ENCODE data around the gene PNPLA2.

The PNPLA2 gene

DNA sequence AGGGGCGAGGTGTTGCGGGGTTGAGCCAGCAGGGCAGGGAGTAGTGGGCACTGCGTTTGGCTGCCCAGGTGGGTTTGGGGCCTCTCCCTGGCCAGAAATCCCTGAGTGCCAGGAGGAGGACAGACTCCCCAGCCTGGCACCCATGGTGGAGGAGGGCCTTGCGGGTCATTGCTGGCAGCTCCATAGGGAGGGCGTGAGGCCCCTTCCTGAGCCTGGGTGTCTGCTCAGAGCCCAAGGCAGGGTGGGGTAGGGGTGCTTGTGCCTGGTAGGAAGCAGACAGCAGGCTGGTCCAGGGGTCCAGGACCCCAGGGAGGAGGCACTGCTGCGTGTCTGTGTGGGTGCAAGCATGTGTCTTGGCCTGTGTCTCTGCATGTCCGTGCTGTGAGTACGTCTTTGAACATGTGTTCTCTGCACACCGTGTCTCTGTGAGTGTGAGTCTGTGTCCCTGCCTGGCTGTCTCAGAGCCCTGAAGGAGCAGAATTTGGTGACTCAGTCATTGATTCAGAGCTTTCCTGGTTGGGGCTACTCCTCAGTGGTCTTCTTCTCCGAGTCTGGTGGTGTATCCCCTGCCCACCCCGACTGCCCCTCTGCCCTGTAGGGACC is 27.9 kb downstream of the PNPLA2 start:
- no peak for DNase-seq

DNA sequence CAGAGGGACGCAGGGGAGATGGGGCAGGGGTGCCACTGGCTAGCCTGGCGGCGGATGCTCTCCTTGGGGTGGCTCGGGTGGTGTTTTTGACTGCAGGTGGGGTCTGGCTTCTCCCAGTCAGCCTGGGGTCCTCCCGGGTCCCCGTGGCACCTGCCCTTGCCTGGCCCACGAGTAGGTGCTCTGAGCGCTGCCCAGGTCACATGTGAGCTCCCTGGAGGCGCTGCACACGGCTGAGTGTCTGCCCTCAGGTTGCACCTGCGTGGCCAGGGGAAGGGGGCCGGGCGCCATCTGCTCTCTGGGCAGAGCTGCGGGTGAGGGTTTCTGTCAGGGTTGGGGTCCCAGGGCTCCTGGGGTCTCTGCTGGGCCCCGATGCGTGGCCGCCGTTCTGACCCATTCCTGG is 29.2 kb downstream of the PNPLA2 start:
- peak; percentile 36 for DNase-seq

DNA sequence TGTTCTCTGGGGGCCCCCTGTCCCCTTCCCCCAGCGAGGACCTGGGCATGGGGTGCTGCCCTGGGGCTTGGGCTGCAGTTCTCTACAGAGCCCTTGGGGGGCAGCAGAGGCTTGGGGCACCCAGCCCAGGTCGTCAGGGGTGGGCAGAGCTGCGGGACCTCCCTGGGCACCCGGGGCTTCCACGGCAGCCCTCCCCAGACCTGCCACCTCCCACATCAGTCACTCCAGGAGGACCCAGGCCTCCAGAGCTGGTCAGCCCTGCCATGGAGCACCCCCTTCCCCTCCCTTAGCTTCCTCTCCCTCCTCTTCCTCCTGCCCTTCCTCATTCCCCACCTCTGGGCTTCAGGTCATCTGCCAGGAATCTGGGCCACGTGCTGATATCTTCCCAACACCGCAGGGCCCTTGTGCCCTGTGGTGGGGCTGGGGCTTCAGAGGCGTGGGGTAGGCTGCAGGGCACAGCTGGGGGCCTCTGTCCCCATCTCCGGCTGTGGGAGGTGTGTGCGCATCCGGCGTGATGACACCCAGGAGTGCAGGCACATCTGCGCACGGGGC is 29.7 kb downstream of the PNPLA2 start:
- peak; percentile 69 for DNase-seq

DNA sequence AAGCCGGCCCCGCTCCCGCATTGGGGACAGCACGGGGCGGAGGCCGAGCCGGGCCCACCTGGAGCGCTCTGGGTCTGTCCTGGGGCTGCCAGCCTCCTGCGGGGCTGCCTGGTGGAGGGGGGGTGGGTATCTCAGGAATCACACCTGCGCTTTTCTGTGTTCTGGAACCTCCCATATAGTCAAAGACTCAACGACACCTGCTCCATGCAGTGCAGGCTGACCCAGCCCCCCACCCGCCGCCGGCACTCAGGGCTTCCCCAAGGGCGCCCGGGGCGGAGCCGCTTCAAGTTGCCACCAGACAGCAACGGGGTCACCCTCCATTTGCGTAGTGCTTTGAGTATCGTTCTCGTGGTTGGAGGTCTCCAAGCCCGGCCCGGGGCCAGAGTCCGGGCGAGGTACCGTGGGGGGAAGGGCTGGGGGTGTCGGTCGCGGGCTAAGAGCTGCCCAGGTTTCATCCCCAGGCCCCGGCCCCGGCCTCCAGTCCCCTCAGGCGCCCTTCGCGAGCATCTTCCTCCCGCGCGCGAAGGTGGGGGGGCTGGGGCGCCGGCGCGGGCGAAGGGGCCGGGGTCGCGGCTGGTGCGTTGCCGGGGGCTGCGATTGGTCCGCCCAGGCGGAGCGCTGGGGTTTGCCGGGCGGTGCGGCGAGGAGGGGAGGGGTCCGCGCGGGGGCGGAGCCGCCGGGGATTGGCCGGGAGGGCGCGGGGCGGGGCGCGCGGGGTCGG is 30.6 kb downstream of the PNPLA2 start:
- peak; percentile 80 for DNase-seq

DNA sequence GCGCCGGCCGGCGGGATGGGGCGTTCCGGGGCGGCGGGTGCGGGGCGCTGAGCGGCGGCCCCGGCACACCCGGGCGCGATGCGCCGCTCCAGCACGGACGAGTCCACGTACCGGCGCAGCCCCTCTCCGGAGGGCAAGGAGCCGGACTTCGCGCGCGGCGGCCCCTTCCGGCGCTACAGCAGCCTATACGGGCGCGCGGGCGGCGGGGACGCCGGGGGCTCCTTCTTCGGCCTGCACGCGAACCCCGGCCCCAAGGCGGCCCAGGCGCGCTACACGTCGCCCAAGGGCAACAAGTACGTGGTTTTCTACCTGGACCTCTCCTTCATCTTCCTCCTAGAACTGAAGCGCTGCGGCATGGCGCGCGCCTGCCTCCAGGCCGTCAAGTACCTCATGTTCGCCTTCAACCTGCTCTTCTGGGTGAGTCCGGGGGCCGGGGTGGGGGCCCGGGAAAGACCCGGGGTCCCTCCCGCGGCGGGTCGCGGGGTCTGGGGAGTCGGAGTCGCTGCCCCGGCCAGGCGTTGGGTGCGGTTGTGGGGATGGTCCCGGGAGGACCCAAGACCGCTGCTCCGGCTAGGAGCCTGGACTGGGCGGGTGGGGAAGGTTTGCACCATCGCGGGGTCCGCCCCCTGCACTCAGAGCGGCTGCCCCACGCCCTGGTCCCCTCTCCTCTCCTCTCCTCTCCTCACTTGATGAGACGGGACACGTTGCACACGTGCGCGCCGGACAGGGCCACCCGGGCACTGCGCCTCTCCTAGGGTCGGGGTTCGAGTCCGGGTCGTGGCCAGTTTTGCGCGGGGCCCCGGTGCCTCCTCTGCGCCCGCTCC is 31.4 kb downstream of the PNPLA2 start:
- DNase-seq: no peak

DNA sequence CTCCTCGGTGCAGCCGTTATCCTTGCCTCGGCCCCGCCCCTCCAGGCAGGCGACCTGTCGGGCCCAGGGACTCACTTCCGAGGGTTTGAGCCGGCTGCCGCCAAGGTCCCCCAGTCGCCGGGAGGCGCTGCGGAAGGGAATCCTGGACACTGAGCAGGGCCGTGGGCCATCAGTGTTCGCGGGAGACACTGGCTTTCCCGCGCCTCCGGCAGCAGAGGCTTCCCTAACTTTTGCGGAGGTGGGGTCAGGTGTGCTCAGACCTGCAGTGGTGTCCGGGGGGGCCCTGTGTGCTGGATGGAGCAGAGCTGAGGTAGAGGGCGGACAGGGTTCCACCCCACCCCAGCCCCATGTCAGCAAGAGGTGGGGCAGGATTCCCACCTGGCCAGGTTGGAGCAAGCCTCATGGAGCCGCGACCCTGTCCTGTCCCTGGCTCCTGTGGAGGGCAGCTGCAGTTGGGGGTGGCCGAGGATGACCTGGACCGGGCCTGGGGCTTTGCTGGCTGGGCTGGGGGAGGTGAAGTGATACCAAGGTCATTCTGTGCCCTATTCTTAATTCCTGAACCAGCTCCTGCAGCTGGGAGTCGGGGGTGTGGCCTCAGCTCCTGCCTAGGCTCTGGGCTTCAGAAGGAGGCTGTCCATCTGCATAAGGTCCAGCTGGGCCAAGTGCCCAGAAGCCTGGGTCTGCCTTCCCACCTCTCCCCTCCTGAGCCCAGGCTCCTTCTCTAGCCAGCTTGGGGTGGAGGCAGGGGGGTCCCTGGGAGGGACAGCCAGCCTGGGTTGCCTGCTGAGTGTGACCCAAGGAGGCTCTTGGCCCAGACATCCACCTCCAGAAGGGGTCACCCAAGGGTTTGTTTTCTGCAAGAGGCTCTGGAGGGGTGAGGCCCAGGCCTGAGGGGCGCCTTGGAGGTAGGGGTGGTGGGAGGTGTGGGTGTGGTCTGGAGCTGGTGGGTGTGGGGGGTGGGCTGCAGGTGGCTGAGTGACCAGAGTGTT is 32.4 kb downstream of the PNPLA2 start:
- DNase-seq: no peak

DNA sequence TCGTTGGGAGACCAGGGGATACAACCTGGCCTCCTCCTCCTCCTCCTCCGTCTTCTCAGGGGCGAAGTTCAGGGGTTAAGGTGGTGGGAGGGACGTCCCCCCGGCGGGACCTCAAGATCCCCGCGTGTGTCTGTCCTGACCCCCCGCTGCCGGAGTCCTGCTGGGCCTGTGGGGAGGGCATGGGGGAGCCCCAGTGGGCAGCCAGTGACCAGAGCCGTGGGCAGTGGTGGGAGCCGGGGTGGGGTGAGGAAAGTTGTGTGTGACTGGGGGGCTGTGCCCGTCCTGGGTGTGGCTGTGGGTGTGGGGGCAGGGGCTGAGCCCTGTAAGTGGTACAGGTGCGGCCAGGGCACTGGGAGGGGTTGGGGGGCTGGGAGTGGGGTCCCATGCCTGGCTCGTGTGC is 34.0 kb downstream of the PNPLA2 start:
- DNase-seq: no peak

DNA sequence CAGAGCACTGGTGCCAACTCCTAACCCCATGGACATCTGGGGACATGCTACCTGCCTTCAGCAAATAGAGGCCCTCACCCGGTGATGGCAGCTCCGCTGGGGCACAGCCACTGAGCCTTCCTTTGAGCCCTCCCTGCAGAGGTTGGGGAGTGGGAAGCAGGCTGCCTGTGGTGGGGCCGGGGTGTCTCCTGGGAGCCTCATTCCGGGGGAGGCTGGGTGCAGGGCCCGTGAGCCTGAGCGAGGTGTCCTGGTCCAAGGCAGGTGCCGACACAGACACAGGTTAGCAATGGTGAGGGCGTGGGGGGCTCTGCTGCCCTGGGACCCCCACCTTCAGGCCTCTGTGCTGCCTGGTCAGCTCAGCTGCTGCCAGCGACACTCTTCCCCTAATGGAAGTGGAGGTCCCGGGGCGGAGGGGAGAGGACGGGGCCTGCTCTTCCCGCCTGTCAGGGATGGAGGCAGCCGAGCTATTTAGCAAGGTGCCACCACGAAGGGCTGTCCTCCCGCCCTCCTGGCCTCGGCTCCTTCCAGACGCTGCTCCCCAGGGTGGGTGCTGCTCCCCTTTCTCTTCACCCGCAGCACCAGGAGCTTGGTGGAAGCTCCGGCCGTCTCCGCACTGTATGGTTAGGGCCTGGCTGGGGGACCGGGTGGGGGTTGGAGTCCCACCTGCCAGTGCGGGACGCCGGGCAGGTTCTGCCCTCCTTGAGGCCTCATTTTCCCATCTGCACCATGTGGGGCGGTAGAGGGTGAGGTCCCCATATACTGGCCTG is 35.2 kb downstream of the PNPLA2 start:
- no peak for DNase-seq

DNA sequence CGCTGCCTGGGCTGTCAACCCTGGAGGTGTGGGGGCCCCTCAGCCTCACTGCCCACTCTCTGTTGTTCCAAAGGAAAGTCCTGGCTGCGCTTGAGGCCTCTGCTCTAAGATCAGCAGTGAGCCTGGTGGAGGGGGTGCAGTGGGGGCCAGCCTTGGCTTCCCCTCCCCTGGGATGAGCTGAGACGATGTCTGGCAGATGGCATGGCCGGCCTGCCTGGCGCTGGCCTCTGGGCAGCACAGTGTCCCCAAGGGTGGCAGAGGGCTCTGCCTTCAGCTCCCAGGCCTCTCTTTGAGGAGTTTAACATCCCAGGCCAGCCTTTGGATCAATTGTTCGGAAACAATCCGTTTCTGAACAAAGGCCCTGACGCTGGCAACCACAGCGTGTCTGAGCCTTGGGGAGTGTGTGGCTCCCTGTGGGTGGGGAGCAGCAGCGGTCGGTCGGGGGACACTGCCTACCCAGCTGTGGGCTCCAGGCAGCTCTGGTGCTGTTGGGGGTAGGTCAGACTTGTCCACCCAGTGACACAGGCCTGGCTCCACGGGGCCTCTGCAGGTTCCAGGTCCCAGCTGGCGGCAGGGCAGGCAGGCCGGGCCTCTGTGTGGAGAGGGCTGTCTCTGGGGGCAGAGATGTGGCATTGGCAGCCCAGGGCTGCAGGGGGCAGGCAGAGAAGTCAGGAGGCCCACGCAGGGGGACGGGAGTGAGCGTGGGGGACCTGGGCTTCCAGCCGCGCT is 36.1 kb downstream of the PNPLA2 start:
- DNase-seq: no peak

DNA sequence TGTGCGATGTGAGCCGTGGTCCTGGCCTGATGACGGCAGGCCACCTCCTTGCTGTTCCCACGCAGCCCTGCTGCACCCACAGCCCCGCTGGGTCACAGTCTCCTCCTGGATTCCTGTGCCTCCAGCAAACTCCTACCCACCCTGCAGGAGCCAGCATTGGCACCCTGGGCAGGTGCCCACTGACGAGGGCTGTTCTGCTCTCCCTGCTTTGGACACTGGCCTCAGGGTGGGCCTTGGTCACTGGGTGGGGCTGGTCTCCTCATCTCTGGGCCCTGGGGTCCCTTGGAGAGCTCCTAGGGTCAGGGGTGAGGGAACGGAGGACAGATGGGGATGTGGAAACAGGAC is 36.6 kb downstream of the PNPLA2 start:
- no peak for DNase-seq

DNA sequence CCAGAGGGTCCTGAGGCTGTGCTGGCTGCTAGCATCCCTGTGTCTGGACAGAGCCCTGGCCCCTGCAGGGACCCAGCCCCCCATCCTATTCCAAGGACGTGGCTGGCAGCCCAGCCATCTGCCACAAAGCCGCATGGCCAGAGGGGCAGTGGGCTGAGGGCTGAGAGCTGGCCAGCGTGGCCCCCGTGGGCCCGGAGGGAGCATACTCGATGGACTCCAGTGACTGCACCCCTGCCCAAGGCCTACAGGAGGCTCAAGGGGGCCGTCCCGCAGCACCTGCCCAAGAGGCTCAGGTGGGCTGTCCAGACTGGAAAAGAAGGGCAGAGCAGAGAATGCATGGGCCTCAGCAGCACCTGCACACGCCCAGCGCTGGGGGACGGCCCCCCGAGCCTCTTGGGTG is 37.1 kb downstream of the PNPLA2 start:
- DNase-seq: no peak

DNA sequence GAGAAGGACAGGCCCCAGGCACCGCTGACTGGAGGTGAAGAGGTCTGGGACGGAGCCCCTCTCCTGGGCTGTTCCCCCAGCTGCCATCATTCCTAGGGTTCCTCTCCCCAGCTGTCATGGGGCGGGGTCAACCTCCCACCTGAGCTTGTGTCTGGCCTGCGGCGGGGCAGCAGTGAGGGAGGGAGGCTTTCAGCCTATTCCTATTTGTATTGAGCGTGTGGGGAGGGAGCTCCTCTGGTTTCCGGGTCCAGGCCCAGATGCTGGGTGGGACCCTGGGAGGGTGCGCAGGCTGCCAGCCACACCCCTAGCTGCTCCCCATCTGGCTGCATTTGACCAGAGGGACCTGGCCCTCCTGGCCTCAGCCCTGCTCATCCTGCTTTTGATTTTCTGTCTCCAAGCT is 37.7 kb downstream of the PNPLA2 start:
- DNase-seq: no peak

DNA sequence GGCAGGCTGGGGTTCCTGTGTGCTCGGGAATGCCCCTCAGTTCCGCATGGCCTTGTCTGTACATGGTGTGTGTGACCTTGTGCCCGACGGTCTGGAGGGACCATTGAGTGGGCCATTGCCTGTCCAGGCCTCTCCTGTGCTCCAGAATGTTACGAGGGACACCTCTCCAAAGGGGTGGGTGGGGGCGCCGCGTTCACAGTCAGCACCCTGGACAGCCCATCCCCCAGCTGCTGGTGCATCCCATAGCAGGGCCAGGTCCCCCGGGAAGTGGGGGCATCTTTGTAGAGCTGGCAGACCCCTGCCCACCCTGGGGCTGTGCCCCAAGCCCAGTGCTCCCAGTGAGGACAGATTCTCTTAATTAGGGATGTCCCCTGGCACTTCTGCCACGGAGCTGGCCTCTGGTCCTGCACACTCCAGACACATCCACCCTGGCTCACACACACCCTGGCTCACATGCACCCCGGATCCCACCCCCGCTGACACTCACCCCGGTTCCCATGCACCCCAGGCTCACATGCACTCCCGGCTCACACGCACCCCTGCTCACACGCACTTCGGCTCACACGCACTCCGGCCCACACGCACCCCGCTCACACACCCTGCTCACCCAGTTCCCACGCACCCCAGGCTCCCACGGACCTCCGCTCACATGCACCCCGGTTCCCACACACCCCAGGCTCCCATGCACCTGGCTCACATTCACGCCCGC is 39.5 kb downstream of the PNPLA2 start:
- DNase-seq: no peak

DNA sequence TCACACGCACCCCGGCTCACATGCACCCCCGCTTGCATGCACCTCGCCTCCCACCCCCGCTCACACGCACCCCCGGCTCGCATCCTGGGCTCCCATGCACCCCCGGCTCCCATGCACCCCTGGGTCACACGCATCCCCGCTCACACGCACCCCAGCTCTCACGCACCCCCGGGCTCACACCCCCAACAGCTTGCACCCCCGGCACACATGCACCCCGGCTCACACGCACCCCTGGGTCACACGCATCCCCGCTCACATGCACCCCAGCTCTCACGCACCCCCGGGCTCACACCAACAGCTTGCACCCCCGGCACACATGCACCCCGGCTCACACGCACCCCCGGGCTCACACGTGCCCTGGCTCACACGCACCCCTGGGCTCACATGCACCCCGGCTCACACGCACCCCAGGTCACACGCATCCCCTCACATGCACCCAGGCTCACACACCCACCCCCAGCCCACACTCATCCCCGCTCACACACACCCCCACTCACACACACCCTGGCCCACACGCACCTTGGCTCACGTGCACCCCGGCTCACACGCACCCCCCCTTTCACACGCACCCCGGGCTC is 40.1 kb downstream of the PNPLA2 start:
- DNase-seq: no peak

DNA sequence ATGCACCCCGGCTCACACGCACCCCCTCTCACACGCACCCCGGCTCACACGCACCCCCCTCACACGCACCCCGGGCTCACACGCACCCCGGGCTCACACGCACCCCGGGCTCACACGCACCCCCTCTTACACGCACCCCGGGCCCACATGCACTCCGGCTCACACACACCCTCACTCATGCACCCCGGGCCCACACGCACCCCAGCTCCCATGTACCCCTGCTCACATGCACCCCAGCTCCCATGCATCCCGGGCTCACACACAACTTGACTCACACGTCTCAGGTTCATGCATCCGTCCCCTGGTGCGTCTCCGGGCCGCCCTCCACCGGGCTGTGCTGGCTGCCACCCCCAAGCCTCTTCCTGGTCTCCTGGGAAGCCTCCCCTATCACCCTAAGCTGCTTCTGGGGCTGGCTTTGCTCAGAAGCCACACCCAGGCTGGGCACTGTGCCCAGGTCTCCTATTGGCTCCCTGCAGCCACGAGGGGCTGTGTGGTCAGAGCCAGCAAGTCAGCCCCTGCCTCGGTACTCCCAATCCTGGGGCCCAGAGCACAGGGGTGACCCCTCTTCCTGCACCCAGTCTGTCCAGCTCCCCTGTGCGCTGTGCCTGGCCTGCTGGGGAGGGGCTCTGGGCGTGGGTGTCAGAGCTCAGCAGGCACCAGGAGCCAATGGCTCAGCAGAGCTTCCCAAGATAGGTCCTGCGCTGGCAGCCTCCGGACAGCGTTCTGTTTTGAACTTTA is 40.8 kb downstream of the PNPLA2 start:
- peak; percentile 71 for DNase-seq

DNA sequence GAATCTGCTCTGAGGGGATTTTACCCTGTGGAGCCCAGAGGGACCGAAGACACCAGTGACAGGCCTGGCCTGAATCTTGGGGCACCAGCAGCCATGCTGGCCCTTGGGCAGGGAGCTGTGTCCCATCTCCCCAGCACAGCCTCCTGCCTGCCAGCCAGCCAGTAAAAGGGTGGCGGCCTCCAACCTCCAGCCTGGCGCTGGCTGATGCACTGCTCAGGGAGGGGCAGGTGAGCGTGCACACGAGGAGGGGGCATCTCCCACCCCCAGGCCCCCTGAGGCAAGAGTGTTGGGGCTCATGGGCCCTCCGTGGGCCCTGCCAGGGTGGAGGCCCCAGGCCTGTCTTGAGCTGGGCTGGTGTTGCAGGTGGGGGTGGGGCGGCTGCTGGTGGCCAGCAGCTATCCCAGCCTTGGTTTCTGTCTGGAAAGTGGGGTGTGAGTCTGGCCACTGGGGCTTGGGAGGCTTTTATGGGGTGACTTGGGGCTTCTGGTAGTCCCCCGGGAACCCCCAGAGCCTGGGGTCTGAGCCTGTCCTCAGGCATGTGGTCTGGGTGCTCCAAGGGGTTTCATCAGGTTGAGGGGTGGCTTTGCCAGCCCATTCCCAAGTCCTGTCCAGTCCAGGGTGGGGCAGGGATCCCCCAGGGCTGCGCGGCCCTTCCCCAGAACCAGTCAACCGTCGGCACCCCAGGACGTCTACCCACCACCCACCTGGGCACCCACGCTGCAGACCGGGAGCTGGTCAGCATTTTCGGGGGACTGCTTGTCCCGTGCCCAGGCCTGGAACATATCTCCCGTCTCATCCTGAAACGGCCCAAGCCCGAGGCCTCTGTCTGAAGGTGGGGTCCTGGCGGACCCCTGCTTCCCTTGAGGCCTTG is 41.8 kb downstream of the PNPLA2 start:
- no peak for DNase-seq

DNA sequence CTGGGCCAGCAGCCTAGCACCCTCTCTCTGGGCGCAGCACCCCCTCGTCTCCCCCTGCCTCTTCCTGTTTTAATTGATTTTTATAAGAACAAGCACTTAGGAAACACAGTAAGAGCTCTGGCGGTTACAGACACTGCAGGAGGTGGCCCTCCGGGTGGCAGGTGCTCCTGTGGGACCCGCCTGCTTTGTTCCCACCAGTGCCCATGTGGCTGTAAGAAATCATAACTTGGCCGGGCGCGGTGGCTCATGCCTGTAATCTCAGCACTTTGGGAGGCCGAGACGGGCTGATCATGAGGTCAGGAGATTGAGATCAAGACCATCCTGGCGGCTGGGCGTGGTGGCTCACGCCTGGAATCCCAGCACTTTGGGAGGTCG is 42.4 kb downstream of the PNPLA2 start:
- DNase-seq: no peak

DNA sequence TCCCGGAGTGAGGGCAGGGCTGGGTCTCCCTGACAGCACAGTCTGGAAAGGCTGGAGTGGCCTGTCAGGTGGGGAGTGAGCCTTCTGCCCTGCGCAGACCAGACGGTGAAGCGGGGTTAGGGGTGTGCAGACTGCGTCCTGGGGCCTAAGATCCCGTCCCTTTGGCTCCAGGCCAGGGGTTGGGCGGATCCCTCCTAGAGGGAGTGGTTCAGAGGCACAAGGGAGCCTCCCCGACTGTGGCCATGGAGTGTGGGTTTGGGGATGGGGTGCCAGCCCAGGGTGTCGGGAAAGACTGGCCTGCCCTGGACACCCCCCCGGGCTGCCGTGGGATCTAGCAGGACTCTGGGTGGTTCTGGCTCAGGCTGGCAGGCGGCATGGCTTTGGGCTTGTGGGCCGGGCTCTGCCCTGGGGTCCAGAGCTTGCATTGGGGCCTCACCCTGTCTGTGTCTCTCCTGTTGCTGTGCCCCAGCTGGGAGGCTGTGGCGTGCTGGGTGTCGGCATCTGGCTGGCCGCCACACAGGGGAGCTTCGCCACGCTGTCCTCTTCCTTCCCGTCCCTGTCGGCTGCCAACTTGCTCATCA is 43.5 kb downstream of the PNPLA2 start:
- no peak for DNase-seq
